CD14-positive monocyte (primary cell): ENCODE data around the gene BFSP1. TPM values are rescaled to one million over a fixed set of nuclear protein-coding genes. Genes with fewer than 3 reads are reported as not detected.

Experiments
- DNase-seq, 3 donors: peaks; one replicate each; pipeline ENCODE4 v3.0.0-alpha.2; 2011 to 2022
- H2AFZ ChIP-seq: 2 replicates; pipeline ENCODE4 v1.6.0; 2012; ENCODE audit warnings: mild to moderate bottlenecking, low read depth, low read length, inconsistent platforms; ENCODE audit not compliant: insufficient read depth, poor library complexity, severe bottlenecking
- H3K27ac ChIP-seq, 2 donors: 1 replicate in 1 of 2; 2 replicates in 1 of 2; pipeline ENCODE4 v1.5.1; 2012 to 2013; ENCODE audit warnings: low read length in 2 of 2, control low read depth in 1 of 2, inconsistent platforms in 1 of 2, low read depth in 1 of 2, mild to moderate bottlenecking in 1 of 2
- H3K27me3 ChIP-seq, 2 donors: one replicate each; pipeline versions ENCODE4 v1.6.0 to v1.6.1; 2011 to 2013; ENCODE audit warnings: low read length in 2 of 2; ENCODE audit not compliant: control insufficient read depth in 2 of 2, insufficient read depth in 2 of 2
- H3K36me3 ChIP-seq, 2 donors: replicated peaks in 1 of 2; 1 replicate in 1 of 2; 2 replicates in 1 of 2; pipeline versions ENCODE4 v1.5.1 to v1.6.1; 2012 to 2013; ENCODE audit warnings: low read length in 2 of 2, control low read depth in 1 of 2, inconsistent platforms in 1 of 2, mild to moderate bottlenecking in 1 of 2; ENCODE audit not compliant: insufficient read depth in 2 of 2, control insufficient read depth in 1 of 2
- H3K4me1 ChIP-seq, 2 donors: 1 replicate in 1 of 2; 2 replicates in 1 of 2; pipeline versions ENCODE4 v1.5.1 to v1.6.1; 2012 to 2013; ENCODE audit warnings: low read length in 2 of 2, control low read depth in 1 of 2, inconsistent platforms in 1 of 2, mild to moderate bottlenecking in 1 of 2, moderate library complexity in 1 of 2; ENCODE audit not compliant: insufficient read depth in 2 of 2, control insufficient read depth in 1 of 2
- H3K4me2 ChIP-seq: replicated peaks from 2 replicates; pipeline ENCODE3; 2012; ENCODE audit warnings: low read length, moderate library complexity, mild to moderate bottlenecking; ENCODE audit not compliant: poor library complexity, severe bottlenecking; ENCODE audit errors: extremely low read depth
- H3K4me3 ChIP-seq, 3 experiments: fragments of 200-600 bp in 1 of 3; sonication (generic) in 1 of 3; replicated peaks in 1 of 3; 1 replicate in 2 of 3; 2 replicates in 1 of 3; pipeline ENCODE4 v1.5.1; 2011 to 2013; ENCODE audit warnings: low read length in 3 of 3, mild to moderate bottlenecking in 3 of 3, control low read depth in 2 of 3, low read depth in 2 of 3, inconsistent platforms in 1 of 3, moderate library complexity in 1 of 3
- H3K79me2 ChIP-seq: 2 replicates; pipeline ENCODE4 v1.6.0; 2012; ENCODE audit warnings: mild to moderate bottlenecking, control low read depth, inconsistent platforms, low read length, moderate library complexity; ENCODE audit not compliant: insufficient read depth
- H3K9ac ChIP-seq: 2 replicates; pipeline ENCODE4 v1.6.0; 2017; ENCODE audit warnings: low read length, mild to moderate bottlenecking; ENCODE audit not compliant: insufficient read depth, poor library complexity, severe bottlenecking
- H3K9me3 ChIP-seq, 2 donors: replicated peaks in 1 of 2; 1 replicate in 1 of 2; 2 replicates in 1 of 2; pipeline versions ENCODE4 v1.5.1 to v1.6.1; 2012 to 2013; ENCODE audit warnings: low read length in 2 of 2, control low read depth in 1 of 2; ENCODE audit not compliant: control insufficient read depth in 1 of 2, insufficient read depth in 1 of 2
- H4K20me1 ChIP-seq: 2 replicates; pipeline ENCODE4 v1.6.0; 2012; ENCODE audit warnings: mild to moderate bottlenecking, low read length, control low read depth, moderate library complexity; ENCODE audit not compliant: insufficient read depth
- H3K27ac Mint-ChIP-seq, 7 donors: one replicate each; pipeline ENCODE4 v1.8.0; 2020; ENCODE audit warnings: mild to moderate bottlenecking in 7 of 7, mixed read lengths in 7 of 7, moderate library complexity in 6 of 7, inconsistent platforms in 2 of 7
- H3K27me3 Mint-ChIP-seq, 3 donors: one replicate each; pipeline ENCODE4 v1.8.0; 2021 to 2022; ENCODE audit warnings: low read depth in 3 of 3, mild to moderate bottlenecking in 3 of 3, mixed read lengths in 3 of 3, moderate library complexity in 3 of 3, inconsistent platforms in 1 of 3
- H3K36me3 Mint-ChIP-seq, 2 donors: one replicate each; pipeline ENCODE4 v1.8.0; 2020; ENCODE audit warnings: mixed read lengths in 2 of 2, inconsistent platforms in 1 of 2, mild to moderate bottlenecking in 1 of 2
- H3K4me1 Mint-ChIP-seq: one replicate; pipeline ENCODE4 v1.8.0; 2020; ENCODE audit warnings: mild to moderate bottlenecking, mixed read lengths
- H3K4me3 Mint-ChIP-seq, 2 donors: one replicate each; pipeline ENCODE4 v1.8.0; 2020; ENCODE audit warnings: mild to moderate bottlenecking in 2 of 2, mixed read lengths in 2 of 2, moderate library complexity in 1 of 2
- H3K9me3 Mint-ChIP-seq, 7 donors: one replicate each; pipeline ENCODE4 v1.8.0; 2020 to 2022; ENCODE audit warnings: mixed read lengths in 7 of 7, mild to moderate bottlenecking in 6 of 7, moderate library complexity in 6 of 7, inconsistent platforms in 2 of 7
- WGBS: methylation state at CpG from one replicate; pipeline ENCODE4 v1.1.5; 2013; ENCODE audit warnings: missing lambda C conversion rate; ENCODE audit not compliant: insufficient coverage; 5-methylcytosine and 5-hydroxymethylcytosine counted together
- intact Hi-C, 2 donors: fragments of 100-400 bp; cut with micrococcal nuclease; formaldehyde crosslinking; loops; one replicate each; pipeline versions ENCODE4 v1.15.0 to v1.15.1; 2023
- polyA plus RNA-seq, 3 donors: library from polyadenylated mRNA; depleted of rRNA in 1 of 3; unstranded in 2 of 3; stranded (reverse) in 1 of 3; fragments of 300-500 nt in 2 of 3; fragments of >200 nt in 1 of 3; fragmentation: Illumina TruSeq in 2 of 3; gene quantifications; 1 replicate in 2 of 3; 2 replicates in 1 of 3; pipeline ENCODE4 v1.2.3, GENCODE V29; 2012 to 2021
- TF ChIP-seq, protein P1 (sequence below): fragments of 200-600 bp; IDR thresholded peaks from one replicate; pipeline ENCODE4 v1.8.0; 2022; ENCODE audit warnings: antibody characterized with exemption, mild to moderate bottlenecking

Gene BFSP1
- polyA plus RNA-seq, 3 donors, result not detected

DNA sequence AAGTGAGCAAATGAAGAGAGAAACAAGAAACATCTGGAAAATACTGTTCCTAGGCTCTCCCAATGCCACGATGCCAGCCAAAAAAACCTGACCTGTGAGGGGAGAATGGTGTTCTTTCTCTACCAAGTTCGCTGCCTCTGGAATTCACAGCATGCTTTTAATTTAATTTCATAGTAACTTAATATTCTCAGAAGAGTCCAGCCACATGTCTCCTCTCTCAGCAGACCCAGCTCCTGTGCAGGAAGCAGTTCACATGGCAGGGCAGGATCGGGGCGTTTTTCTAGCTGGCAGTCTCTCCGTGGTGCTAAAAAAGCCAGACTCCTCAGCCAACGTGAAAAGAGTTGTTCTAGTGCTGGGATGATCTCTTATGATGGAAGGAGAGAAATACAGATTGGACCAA lies 57.5 kb downstream of the BFSP1 start:
- WGBS, result 80% methylated on average over 1 of the region's 6 CpGs
- H3K79me2 ChIP-seq, result no peaks in the 10 kb centered on the region
- H3K36me3 ChIP-seq, result no peaks in the 10 kb centered on the region
- no peak overlapping the region for H3K4me3 ChIP-seq
- H3K9me3 ChIP-seq, result no peaks in the 10 kb centered on the region
- no peaks in the 10 kb centered on the region for H3K4me1 ChIP-seq
- intact Hi-C loops, result no loop called here
- no peaks in the 10 kb centered on the region for H3K36me3 Mint-ChIP-seq
- H3K9ac ChIP-seq, result no peak overlapping the region
- DNase-seq, result no peak
- no peak overlapping the region for H3K4me3 Mint-ChIP-seq
- peaks cover 0 to 2% (median 0%) of the 10 kb centered on the region in 7 donors for H3K9me3 Mint-ChIP-seq
- H3K4me1 Mint-ChIP-seq, result no peaks in the 10 kb centered on the region
- no peak overlapping the region for H3K27ac ChIP-seq
- no peaks in the 10 kb centered on the region for H4K20me1 ChIP-seq
- H3K27me3 ChIP-seq, result no peaks in the 10 kb centered on the region
- H3K4me2 ChIP-seq, result no peak overlapping the region
- no peak overlapping the region for H2AFZ ChIP-seq
- peaks cover 1 to 9% (median 2%) of the 10 kb centered on the region in 3 donors for H3K27me3 Mint-ChIP-seq
- no peak overlapping the region for H3K27ac Mint-ChIP-seq
- TF ChIP-seq, protein P1, sequence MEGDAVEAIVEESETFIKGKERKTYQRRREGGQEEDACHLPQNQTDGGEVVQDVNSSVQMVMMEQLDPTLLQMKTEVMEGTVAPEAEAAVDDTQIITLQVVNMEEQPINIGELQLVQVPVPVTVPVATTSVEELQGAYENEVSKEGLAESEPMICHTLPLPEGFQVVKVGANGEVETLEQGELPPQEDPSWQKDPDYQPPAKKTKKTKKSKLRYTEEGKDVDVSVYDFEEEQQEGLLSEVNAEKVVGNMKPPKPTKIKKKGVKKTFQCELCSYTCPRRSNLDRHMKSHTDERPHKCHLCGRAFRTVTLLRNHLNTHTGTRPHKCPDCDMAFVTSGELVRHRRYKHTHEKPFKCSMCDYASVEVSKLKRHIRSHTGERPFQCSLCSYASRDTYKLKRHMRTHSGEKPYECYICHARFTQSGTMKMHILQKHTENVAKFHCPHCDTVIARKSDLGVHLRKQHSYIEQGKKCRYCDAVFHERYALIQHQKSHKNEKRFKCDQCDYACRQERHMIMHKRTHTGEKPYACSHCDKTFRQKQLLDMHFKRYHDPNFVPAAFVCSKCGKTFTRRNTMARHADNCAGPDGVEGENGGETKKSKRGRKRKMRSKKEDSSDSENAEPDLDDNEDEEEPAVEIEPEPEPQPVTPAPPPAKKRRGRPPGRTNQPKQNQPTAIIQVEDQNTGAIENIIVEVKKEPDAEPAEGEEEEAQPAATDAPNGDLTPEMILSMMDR, result no peak

DNA sequence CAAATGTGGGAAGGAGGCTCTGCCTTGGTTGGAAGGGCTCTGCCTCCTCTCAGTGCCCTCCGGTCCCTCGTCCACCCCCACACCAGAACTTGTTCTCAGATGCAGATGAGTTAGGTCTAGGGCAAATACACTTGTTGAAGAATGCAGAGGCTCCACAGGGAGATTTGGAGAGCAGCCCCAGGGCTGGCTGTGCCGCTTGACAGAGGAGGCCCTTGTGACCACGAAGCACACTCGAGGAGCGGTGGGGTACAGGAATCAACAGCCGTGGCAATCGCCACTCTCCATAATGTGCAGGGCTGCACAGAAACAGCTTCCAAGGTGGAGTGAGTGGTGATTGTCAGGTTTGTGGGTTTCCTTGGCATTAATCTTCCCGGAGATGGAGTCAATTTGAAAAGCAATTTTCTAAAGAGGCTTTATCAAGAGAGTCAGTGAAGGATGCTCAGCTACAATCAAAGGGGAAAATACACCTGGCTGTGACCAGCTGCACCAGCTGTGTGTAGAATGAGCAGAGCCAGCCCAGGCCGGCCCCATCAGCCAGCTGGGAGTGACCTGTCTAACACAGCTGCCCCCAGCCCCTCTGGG lies 59.5 kb downstream of the BFSP1 start:
- H3K4me3 Mint-ChIP-seq, result no peak overlapping the region
- H3K27me3 ChIP-seq, result no peaks in the 10 kb centered on the region
- WGBS, result 97% methylated on average over 6 of the region's 10 CpGs
- H3K79me2 ChIP-seq, result no peaks in the 10 kb centered on the region
- no peak overlapping the region for H2AFZ ChIP-seq
- no peak overlapping the region for H3K4me2 ChIP-seq
- H4K20me1 ChIP-seq, result no peaks in the 10 kb centered on the region
- TF ChIP-seq, protein P1, result no peak
- peaks cover 0 to 3% (median 1%) of the 10 kb centered on the region in 7 donors for H3K9me3 Mint-ChIP-seq
- no peak overlapping the region for H3K27ac Mint-ChIP-seq
- no peaks in the 10 kb centered on the region for H3K4me1 Mint-ChIP-seq
- H3K4me1 ChIP-seq, result no peaks in the 10 kb centered on the region
- no peak overlapping the region for H3K4me3 ChIP-seq
- DNase-seq, result no peak
- no peak overlapping the region for H3K27ac ChIP-seq
- no peaks in the 10 kb centered on the region for H3K36me3 Mint-ChIP-seq
- intact Hi-C loops, result no loop called here
- H3K36me3 ChIP-seq, result no peaks in the 10 kb centered on the region
- H3K27me3 Mint-ChIP-seq, result peaks cover 1 to 10% (median 2%) of the 10 kb centered on the region in 3 donors
- no peak overlapping the region for H3K9ac ChIP-seq
- H3K9me3 ChIP-seq, result no peaks in the 10 kb centered on the region
